Effector CD8-positive, alpha-beta T cell (primary cell): ENCODE measurements around the gene MPV17L2.
A peak's percentile ranks its signal among the peaks of the same experiment; 100 is the strongest.
"Not testable (repeated sequence)": the region's sequence is repeated elsewhere in the genome, so short reads cannot be mapped to it uniquely, and the experiment has no call there.

Source experiments
- DNase-seq: peaks from one replicate; lab custom pipeline; 2025; lab: John Stamatoyannopoulos, UW
- total RNA-seq, 4 experiments: gene quantifications; one replicate each; lab custom pipeline; 2026; lab: John Stamatoyannopoulos, UW

The MPV17L2 gene
- total RNA-seq = 6.7 to 11.9 (median 8.8) reads per million in 4 experiments

- peak; percentile 100 for DNase-seq
Measured at GRCh38 chr19:18192673-18193387, at the start of gene MPV17L2. Gene MPV17L2 (plus strand): TSS chr19:18193218. CDS start chr19:18193282, 64 bp downstream.

DNA sequence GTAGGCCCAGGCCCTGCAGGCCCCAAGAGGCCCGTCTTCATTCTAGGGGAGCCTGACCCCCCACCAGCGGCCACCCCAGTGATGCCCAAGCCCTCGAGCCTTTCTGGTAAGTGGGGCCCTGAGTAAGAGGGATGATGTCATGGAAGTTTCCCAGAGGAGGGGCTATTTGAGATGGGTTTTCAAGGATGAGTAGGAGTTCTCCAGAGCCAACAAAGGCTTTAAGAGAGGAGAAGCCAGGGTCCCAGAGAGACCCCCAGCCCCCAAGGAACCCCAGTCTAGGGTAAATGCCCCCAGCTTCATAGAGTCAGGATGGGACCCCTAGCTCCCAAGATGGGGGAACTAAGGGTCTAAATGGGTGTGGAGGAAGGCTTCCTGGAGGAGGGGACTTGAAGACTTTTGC, 49.1 kb upstream of the MPV17L2 start:
- DNase-seq = no peak

DNA sequence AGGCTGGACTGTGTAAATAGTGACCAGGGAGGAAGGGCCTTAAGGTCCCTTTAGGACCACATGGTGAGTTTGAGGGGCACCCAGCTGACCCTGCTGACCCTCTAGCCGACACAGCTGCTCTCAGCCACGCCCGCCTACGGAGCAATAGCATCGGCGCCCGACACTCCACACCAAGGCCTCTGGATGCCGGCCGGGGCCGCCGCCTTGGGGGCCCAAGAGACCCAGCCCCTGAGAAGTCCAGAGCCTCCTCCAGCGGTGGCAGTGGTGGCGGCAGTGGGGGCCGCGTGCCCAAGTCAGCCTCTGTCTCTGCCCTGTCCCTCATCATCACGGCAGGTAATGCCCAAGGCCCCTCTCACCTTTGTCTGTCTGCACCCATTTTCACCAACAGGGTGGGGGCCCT, 48.7 kb upstream of the MPV17L2 start:
- DNase-seq = no peak

DNA sequence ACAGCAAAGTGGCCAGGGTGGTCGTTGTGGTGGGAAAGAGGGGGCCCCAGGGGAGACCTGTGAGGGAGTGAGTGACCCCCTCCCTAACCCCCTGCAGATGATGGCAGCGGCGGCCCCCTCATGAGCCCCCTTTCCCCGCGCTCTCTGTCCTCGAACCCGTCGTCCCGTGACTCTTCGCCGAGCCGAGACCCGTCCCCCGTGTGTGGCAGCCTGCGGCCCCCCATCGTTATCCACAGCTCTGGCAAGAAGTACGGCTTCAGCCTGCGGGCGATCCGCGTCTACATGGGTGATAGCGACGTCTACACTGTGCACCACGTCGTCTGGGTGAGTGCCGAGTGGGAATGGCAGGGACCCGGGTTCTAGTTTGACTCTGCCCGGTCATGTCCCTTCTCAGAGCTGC, 48.1 kb upstream of the MPV17L2 start:
- DNase-seq = no peak

DNA sequence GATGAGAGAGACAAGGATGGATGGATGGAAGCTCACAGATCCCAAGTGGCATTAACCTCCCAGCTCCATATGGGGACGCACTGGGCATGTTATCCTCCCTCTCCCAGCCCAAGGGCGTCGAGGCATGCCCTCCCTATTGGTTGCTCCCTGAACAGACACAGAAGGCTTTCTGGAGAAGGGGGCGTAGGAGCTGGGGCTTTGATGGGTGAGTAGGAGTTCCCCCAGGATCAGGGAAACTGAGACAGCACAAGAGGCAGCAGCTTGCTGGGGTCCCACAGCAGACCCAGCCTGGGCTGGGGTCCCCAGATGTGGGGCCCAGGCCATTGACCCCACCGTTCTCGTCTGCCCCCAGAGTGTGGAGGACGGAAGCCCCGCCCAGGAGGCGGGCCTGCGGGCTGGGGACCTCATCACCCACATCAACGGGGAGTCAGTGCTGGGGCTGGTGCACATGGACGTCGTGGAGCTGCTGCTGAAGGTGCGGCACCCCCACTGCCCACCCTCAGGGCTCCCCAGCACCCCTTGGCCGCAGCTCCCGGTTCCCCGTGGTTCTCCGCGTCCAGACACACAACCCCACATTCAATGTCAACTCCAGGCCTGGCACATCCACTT, 47.5 kb upstream of the MPV17L2 start:
- no peak for DNase-seq

DNA sequence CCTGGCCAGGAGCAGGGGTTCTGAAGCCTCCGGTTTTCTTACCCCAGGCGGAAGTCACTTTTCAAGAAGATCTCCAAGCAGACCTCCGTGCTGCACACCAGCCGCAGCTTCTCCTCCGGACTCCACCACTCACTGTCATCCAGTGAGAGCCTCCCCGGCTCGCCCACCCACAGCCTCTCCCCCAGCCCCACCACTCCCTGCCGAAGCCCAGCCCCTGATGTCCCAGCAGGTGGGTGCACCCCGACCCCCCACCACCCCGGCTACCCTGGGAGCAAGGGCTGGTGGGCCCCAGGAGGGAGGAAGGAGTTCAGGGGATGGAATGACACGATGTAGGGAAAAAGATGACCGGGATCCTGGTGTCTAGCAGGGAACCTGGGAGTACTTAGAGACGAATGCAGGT, 45.6 kb upstream of the MPV17L2 start:
- no peak for DNase-seq

GRCh38 chr19:18149596-18149975, 43.4 kb upstream of the MPV17L2 start:
- no peak for DNase-seq

DNA sequence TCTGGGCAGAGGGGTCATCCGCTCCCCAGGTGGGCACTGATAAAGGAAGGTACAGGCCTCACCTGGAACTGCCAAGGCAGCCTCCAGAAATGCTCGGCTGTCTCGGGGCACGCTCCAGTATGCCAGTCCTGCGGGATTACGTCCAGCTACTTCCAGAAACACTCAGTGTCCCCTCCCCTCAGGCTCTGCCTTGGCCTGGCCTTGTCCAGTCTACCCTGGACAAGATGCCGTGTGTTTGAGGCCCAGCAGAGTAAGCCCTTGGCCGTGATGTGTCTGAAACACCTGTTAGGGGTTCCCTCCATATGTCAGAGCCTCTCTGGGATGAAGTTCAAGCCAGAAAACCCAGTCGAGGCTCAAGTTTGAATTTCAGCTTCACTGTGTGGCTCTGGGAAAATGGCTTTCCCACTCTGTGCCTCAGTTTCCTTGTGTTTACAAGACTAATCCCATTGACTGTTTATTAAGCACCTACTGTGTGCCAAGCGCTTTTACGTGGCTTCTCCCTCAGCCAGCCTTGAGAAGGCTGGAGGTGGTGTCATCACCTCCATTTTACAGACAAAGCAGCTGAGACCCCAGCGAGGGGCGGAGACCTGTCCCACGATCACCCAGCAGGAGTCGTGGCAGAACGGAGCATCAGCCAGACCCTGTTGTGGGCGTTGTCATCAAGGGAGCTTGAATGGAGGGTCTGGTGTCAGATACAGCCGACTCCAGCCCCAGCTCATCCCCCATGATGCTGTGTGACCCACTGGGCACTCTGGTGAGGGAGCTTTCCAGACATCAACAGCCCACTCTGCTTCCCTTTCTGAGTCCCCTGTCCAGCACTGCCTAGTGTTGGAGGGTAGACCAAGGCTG, 42.0 kb upstream of the MPV17L2 start:
- DNase-seq = no peak

- peak; percentile 97 for DNase-seq
Measured at GRCh38 chr19:18152442-18152816, 40.6 kb upstream of the MPV17L2 start.

DNA sequence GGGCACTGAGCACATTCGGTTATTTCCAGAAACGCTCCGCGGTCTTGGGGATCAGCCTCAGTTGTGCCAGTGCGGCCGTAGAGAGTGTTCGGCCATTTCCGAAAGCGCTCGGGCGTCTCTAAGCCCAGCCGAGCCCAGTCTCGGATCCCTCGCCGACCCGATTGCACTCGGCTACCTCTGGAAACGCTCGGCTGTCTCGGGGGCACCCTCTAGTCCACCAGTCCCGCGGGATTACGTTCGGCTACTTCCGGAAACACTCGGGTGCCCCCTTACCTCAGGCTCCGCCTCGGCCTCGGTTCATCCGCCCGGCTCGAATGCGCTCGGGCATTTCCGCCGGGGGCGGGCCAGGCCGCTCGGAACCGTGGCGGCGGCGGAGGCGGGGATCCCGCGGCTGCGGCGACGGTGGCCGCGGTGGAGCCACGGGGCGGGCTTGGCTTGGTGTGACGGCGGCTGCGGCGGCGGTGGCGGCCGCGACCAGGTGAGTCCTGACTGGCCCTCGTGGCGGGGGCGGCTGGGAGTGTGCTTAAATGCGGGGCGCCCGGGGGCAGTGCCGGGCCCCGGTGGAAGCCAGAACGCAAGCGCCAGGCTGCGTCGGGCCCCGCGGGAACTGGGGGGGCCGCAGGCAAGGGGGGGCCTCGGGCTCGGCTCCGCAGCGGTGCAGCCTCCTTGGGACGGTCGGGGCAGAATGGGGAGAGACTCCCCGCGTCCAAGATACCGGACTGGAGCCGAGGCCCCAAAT, 40.0 kb upstream of the MPV17L2 start, which contains the start of gene PIK3R2:
Gene PIK3R2 (plus strand): TSS at position 347 of the 739 bp plus-strand sequence. CDS start 2,717 bp downstream, outside the sequence.
- DNase-seq = peak; percentile 100

- peak; percentile 40 for DNase-seq
Measured at GRCh38 chr19:18153556-18154134, 39.4 kb upstream of the MPV17L2 start.

DNA sequence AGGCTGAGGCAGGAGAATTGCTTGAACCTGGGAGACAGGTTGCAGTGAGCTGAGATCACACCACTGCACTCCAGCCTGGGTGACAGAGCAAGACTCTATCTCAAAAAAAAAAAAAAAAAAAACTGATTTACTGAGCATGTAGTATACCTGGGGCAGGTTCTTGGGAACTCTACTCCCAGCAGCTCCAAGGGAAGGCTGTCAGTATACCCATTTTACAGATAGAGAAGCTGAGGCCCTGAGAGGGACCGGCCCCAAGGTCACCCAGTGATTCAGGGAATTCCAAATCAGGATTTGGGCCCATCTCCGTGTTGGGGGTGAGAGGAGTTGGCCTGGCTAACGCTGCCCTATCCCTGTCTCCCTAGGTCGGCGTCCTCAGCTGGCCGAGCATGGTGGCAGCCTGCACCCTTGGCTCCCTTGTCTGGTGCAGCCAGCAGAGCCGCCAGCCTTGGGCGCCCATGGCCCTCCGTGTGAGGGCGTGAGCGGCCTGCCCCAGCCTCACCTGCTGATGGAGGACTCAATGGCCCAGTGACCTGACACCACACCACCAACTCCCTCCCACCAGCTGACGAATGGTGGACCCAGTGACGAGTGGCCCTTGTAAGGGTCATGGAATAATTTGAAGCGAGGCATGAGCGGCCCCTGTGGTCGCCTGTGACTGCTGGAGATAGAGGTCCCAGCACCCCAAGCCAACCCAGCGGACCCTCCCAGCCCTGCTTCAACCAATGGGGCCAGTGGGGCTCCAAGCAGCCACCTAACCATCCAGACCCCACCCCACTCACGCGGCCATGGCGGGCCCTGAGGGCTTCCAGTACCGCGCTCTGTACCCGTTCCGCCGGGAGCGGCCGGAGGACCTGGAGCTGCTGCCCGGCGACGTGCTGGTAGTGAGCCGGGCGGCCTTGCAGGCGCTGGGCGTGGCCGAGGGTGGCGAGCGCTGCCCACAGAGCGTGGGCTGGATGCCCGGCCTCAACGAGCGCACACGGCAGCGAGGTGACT, 37.6 kb upstream of the MPV17L2 start:
- no peak for DNase-seq

DNA sequence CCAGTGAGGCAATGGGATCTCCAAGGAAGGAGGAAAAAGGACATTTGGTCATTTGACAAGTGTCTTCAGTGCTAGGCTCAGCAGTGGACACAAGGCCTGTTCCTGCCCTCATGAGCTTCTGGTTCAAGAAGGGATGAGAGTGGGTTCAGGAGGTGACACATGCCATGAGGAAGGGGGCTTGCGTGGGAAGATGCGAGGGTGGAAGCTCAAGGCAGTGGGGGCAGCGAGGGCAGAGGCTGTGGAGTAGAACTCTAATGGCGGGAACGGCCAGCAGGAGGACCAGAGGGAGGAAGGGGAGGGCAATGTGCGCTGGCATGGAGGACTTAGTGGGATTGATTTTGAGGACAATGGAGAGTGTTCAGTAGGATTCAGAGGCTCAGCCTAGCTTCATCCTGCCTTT, 36.8 kb upstream of the MPV17L2 start:
- no peak for DNase-seq

DNA sequence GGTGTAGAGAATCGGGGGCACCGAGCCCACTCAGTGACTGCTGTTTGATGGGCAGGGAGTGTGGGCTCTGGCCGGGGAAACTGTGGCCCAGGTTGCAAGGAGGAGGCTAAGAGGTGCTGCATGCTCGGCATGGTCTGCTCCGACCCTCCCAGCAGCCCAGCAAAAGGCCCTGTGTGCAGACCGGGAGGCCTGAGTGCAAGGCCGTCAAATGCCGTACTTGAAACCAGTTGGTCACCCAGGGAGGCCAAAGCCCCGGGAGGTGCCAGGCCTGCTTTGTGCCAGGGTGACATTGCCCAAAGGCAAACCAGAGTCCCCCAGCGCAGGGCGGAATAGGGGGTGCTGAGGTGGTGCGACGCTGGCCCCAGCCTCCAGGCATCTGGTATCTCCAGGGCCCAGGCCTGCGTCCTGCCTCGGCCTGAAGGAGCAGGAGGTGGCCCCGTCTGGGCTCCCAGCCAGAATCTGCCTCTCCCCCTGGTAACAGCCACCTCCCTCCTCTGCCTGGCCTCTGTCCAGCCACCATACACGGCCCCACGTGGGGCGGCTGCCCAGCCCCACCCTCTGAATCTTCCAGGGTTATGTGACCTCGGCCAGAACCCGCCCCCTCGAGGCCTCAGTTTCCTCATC, 36.1 kb upstream of the MPV17L2 start:
- DNase-seq = no peak

DNA sequence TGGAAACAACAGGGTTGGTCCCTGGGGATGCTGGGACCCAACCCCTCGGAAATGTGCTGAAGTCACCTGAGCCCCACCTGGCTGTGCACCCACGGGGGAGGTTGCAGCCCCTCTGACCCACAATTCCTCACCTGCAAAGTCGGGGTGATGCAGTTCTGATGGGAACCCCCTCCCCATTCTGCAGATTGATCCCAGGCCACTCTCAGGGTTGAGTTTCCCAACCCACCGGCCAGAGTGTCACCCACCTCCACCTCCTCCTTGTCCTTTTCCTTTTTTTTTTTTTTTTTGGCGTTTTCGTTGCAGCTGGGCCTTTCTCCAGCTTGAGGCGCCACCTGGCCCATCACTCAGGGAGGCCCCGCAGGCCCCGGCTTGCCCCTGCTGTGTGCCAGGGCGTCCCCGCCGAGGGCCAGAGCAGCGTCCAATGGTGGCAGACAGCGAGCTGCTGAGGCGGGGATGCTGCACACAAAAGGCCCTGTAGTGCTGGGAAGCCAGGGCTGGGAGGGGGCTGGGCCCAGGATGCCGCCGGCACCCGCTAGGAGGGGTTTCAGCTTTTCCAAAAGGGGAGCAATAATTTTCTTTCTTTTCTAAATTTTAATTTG, 35.5 kb upstream of the MPV17L2 start:
- DNase-seq = no peak

DNA sequence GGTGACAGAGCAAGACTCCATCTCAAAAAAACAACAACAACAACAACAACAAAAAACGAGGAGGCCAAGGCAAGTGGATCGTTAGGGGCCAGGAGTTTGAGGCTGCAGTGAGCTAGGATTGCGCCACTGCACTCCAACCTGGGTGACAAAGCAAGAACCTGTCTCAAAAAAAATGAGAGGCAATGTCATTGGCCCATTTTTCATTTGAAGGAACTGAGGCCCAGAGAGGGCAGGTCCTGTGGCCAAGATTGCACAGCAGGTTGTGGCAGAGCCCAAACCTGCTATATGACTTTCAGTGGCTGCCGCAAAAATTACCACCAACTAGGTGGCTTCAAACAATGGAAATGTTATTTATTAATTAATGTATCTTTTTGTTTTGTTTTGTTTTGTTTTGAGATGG, 34.6 kb upstream of the MPV17L2 start:
- no peak for DNase-seq

DNA sequence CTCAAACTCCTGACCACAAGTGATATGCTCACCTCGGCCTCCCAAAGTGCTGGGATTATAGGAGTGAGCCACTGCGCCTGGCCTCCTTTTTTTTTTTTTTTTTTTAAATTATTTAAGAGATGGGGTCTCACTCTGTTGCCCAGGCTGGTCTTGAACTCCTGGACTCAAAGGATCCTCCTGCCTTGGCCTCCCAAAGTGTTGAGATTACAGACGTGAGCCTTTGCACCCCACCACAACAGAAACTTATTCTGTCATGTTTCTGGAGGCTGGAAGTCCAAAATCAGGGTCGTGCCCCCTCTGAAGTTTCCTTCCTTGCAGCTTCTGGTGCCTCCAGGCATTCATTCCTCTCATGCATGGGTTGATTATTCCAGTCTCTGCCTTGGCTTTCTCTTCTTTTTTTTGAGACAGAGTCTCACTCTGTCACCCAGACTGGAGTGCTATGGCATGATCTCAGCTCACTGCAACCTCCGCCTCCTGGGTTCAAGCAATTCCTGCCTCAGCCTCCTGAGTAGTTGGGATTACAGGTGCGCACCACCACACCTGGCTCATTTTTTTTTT, 33.9 kb upstream of the MPV17L2 start:
- not testable (repeated sequence) for DNase-seq

DNA sequence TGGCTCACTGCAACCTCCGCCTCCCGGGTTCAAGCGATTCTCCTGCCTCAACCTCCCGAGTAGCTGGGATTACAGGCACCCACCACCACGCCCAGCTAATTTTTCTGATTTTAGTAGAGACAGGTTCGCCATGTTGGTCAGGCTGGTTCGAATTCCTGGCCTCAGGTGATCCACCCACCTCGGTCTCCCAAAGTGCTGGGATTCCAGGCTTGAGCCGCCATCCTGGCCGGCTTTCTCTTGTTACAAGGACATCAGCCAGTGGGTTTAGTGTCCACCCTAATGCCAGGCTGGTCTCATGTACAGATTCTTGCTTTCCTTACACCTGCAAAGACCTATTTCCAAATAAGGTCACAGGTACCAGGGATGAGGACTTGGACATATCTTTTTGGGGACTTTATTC, 33.2 kb upstream of the MPV17L2 start:
- DNase-seq = no peak

GRCh38 chr19:18160493-18160970, 32.5 kb upstream of the MPV17L2 start:
- DNase-seq = no peak
